HG02938 (cell line): ENCODE results near the gene LGALS4.
"Not testable (repeated sequence)": the region's sequence is repeated elsewhere in the genome, so short reads cannot be mapped to it uniquely, and the experiment has no call there.

ENCODE experiments used
- ATAC-seq: cut with Tn5 transposase; IDR thresholded peaks from one replicate; pipeline ENCODE4 v1.9.1; 2021; ENCODE audit warnings: mild to moderate bottlenecking, moderate library complexity; ENCODE audit not compliant: unreplicated experiment

LGALS4 gene

DNA sequence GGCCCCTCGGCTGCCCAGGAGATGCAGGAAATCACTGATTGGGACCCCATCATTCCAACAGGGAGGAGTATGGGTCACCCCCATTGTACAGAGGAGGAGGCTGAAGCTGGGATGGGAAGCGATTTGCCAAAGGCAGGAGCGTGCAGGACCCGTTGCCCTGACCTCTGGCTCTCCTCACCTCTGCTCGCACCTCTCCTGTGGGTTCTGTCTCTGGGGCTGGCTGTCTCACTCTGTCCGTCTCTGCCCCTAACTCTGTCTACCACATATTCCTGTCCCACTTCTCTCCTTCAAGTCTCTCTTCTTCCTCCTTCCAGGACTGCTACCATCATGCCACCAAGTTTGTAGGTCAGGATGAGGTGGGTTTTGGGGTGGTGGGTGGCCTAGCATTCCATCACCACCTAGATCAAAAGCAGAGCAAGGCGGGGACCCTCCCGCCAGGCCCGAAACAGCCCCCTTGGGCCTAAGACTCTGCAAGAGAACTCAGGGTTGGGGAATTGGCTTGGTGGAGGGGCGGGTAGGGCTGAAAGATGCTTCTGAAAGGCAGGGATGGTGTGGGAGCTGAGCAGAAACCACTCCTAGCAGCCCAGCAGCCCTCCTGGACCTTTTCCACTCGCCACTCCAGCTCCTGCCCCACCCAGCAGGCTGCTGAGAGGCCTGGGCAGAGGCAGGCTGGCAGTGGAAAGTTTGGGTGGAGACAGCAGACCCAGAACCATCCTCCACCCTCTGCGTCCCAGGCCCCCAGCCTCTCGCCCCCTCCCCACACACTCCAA lies 38.4 kb downstream of the LGALS4 start:
- ATAC-seq, result no peak

DNA sequence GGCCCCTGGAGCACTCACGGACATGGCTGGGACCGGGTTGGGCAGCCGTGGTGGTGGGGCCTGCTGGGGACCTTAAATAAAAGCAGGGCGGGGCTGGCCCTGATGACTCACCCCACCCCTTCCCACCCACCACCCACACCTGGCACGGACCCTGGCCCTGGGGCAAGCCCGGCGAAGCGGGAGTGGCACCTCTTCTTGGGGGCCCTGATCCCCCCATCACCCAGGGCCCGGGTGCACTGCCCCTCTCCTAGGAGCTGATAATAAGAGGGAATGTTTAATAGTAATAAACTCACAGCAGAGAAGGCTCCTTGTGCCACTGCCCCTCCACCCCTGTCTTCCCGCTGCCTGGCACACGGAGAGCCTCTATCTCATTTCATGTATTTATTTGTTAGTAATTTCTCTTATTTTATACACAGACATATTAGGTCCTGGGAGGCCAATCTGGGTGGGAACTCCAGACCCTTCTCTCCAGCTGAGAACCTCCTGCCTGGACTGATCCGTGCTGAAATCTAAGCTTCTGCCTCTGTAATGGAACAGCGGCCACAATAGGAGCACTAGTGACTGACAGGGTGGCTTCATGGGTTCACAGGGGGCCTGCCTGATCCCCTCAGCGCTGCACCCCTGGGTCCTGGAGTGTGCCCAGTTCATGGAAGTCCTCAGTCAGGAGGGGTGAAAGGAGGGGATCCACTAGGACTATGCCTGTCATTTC lies 39.1 kb downstream of the LGALS4 start, which contains the start of gene LGALS7:
Gene LGALS7, minus strand, starts transcription at position 49 of the 709 bp plus-strand sequence. Its CDS starts 25 bp downstream, at position 24.
- ATAC-seq, result no peak

DNA sequence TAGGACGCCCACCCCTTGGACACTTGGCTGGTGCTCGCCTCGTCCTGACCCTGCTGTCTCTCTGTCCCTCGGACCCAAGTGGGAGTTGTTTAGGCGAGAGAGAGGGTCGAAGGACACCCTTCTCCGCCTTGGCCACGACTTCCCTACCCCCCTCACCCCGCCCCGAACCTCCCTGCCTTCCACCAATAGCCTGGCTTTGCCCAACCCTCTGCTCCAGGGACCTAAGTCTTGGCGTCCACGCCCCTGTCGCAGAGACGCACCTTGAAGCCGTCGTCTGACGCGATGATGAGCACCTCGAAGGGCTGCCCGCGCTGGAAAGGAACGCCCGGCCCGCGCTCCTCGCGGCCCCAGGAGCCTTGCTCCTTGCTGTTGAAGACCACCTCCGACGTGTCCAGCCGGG lies 41.2 kb downstream of the LGALS4 start:
- not testable (repeated sequence) for ATAC-seq

DNA sequence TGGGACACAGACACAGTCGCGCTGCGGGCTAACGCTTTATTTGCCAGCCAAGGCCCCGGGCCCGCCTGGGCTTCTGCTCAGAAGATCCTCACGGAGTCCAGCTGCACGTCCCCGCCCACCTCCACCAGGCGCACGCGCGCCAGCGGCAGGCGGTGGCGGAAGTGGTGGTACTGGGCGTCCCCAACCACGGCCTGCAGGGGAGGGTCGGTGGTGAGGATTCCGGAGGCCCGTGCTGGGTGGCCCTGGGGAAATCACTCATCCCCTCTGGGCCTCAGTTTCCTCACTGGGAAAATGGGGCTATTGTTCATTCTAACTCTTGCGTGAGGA lies 41.8 kb downstream of the LGALS4 start:
- ATAC-seq, result not testable (repeated sequence)

DNA sequence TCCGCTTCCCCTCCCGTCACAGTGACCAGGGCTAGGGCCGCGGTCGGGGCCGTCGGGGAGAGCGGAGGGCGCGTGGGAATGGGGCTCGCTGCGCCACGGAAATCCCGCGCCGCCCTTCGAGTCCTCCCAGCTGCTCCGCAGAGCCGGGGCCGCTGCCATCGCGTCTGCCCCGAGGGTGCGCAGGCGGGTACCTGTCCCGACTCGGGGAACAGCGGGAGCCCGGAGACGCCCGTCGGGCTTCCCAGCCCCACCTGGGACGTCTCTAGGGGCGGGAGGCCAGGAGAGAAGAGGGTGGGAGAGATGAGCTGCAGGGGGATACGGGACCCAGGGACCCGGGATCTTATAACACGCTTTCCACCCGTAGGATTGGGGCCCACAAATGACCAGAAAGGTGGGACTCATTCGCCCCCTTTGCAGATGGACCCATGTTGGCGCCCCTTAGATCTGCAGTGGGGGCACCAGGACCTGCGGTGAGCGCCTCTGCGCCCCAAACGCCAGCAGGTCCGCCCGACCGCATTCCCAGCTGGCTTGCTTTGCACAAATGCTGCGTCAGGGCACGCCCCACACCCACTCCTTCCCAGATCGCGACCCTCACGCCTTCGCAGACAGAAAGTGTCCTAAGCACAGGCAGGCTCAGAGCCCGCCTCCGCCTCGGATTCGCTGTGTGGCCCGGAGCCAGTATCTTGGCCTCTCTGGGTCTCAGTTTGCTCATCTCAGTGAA lies 42.4 kb downstream of the LGALS4 start:
- not testable (repeated sequence) for ATAC-seq

DNA sequence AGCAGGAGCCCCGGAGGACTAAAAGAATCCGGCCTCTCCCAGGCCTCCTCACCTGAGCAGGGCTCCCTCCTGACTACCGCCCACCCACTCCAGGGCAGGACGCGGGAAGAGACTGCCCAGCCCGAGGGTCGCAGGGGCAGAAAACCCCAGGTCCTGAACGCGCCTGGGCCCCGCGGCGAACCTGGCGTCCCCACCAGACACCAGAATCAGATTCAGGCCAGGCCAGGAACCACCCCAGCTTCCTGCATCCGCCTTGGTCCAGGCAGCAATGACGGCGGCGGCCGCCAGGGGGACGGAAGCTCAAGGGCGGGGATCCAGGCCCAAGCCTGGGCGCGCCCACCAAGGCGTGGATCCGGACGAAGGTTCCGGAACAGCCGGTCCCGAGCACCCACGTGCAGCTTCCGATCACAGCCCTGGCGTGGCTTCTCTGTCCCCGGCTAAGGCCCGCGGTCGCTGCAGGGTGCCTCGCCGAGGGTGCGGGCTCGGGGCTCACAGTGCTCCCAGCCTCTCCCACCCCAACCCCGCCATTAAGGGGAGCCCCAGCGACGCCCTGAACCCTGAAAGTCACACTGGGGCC lies 43.0 kb downstream of the LGALS4 start:
- no peak for ATAC-seq

DNA sequence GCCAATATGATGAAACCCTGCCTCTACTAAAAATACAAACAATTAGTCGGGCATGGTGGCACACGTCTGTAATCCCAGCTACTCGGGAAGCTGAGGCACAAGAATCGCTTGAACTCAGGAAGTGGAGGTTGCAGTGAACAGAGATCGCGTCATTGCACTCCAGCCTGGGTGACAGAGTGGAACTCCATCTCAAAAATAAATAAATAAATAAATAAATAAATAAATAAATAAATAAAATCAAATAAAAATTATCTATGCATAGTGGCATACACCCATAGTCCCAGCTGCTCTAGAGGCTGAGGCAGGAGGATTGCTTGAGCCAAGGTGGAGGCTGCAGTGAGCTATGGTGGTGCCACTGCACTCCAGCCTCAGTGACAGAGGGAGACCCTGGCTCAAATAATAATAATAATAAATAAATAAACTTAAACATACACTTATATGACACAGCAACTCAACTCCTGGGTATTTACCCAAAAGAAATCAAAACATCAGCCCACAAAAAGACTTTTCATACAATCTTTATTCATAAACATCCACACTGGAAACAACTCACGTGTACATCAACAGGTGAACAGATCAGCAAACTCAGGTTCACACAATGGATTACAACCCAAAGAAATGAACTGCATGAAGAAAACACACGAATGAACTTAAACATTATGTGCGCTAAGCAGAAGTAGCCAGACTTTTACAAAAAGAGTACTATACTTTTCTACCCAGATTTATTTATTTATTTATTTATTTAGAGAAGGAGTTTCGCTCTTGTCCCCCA lies 46.3 kb downstream of the LGALS4 start:
- ATAC-seq, result no peak

DNA sequence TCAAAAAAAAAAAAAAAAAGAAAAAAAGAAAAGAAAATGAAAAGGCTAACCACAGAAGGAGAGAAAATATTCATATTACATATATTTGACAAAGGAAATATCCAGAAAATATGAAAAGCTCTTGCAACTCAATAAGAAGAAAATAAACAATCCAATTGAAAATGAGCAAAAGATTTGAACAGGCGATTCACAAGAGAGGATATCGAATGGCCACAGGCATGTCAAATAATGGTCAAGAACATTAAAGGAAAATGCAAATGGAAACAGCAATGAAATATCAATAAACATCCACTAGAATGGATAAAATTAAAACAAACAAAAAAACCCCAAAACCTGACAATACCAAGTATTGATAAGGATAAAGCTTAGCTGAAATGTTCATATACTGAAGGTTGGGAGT lies 47.5 kb downstream of the LGALS4 start:
- ATAC-seq, result no peak

DNA sequence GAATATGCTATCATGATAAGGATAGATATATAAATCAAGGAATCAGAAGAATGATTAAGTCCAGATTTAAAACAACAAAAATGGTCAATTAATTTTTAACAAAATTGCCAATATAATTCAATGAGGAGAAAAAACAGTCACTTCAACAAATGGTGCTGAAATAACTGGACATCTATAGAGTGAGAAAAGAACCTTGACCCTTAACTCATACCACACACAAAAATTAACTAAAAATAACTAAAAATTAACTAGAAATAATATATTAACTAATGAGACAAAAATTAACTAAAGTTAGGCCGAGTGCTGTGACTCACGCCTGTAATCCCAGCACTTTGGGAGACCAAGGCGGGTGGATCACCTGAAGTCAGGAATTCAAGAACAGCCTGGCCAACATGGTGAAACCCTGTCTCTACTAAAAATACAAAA lies 48.9 kb downstream of the LGALS4 start:
- ATAC-seq, result no peak

DNA sequence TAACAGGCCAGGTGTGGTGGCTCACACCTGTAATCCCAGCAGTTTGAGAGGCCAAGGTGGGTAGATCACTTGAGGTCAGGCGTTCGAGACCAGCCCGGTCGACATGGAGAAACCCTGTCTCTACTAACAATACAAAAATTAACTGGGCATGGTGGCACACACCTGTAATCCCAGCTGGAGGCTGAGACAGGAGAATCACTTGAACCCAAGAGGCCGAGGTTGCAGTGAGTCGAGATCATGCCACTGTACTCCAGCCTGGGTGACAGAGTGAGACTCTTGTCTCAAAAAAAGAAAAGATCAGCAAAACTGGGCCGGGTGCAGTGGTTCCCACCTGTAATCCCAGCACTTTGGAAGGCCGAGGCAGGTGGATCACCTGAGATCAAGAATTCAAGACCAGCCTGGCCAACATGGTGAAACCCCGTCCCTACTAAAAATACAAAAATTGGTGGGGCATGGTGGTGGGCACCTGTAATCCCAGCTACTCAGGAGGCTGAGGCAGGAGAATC lies 50.8 kb downstream of the LGALS4 start:
- not testable (repeated sequence) for ATAC-seq

DNA sequence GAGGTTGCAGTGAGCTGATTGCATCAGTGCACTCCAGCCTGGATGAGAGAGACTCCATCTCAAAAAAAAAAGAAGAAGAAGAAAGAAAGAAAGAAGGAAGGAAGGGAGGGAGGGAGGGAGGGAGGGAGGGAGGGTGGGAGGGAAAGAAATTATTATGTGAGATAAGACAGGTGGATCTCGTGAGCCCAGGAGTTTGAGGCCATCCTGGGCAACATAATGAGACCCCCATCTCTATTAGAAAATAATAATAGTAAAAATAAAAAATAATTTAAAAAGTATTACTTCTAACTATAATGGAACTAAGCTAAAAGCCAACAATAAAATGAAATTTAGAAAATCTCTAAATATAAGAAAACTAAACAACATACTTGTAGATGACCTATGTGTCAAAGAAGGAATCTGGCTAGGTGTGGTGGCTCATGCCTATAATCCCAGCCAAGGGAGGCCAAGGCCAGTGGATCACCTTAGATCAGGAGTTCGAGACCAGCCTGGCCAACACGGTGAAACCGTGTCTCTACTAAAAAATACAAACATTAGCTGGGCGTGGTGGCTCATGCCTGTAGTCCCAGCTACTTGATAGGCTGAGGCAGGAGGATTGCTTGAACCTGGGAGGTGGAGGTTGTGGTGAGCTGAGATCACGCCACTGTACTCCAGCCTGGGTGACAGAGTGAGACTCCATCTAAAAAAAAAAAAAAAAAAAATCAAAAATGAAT lies 51.8 kb downstream of the LGALS4 start:
- ATAC-seq, result not testable (repeated sequence)

DNA sequence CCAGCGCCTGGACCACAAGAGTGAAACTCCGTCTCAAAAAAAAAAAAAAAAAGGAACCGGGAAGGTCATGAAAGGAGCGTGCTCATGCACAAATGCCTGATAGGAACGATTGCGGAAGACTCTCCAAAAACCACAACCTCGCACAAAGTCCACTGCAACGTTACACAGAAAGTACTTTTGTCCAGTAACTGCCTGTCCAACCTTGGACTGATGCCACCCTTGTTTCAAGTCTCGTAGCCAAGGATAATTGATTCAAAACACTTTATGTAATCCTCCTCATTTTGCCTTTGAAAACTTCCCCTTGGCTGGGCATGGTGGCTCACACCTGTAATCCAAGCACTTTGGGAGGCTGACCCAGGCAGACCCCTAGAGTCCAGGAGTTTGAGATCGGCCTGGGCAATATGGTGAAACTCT lies 53.1 kb downstream of the LGALS4 start:
- ATAC-seq, result no peak

DNA sequence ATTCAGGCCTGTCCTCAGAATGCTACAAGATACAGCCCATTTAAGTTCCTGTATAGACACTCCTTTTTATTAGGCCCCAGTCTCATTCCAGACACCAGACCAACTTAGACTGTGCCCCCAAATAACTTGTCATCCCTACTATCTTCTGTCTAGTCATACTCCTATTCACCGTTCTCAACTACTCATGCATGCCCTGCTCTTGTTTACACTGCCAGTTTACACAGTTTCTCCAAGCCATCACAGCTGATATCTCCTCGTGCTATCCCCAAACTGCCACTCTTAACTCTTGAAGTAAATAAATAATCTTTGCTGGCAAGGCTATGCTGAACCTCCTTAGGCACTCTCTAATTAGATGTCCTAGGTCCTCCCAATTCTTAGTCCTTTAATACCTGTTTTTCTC lies 58.5 kb downstream of the LGALS4 start:
- ATAC-seq, result not testable (repeated sequence)

DNA sequence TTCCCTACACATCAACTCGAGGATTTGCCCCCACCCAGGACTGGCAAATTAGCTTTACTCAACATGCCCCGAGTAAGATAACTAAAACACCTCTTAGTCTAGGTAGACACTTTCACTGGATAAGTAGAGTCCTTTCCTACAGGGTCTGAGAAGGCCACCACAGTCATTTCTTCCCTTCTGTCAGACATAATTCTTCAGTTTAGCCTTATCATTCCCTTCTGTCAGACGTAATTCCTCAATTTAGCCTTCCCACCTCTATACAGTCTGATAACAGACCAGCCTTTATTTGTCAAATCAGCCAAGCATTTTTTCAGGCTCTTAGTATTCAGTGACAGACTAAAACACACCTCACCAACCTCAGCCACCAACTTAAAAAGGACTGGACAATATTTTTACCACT lies 59.0 kb downstream of the LGALS4 start:
- not testable (repeated sequence) for ATAC-seq
